Osteoblast (primary cell): ENCODE measurements around the gene ZNF429. TPM values are rescaled to one million over a fixed set of nuclear protein-coding genes. Genes with fewer than 3 reads are reported as not detected.
"Not testable (repeated sequence)": the region's sequence is repeated elsewhere in the genome, so short reads cannot be mapped to it uniquely, and the experiment has no call there.

ENCODE experiments used
- DNase-seq: peaks from one replicate; pipeline ENCODE4 v3.0.0; 2011; ENCODE audit warnings: low spot score, mixed read lengths; ENCODE audit not compliant: insufficient read length; ENCODE audit errors: missing footprints
- H2AFZ ChIP-seq: 2 replicates; pipeline ENCODE4 v1.6.0; 2011; ENCODE audit warnings: mild to moderate bottlenecking, low read length
- H3K27ac ChIP-seq: 2 replicates; pipeline ENCODE4 v1.5.1; 2011; ENCODE audit warnings: mild to moderate bottlenecking, low read depth, low read length, moderate library complexity
- H3K27me3 ChIP-seq: 2 replicates; pipeline ENCODE4 v1.6.0; 2012; ENCODE audit warnings: mild to moderate bottlenecking, control low read depth, inconsistent platforms, low read length, moderate library complexity; ENCODE audit not compliant: insufficient read depth
- H3K36me3 ChIP-seq: 2 replicates; pipeline ENCODE4 v1.5.1; 2011; ENCODE audit warnings: mild to moderate bottlenecking, low read length, control low read depth, moderate library complexity; ENCODE audit not compliant: insufficient read depth
- H3K4me1 ChIP-seq: 2 replicates; pipeline ENCODE4 v1.5.1; 2011; ENCODE audit warnings: mild to moderate bottlenecking, low read length, control low read depth, moderate library complexity; ENCODE audit not compliant: insufficient read depth
- H3K4me2 ChIP-seq: 2 replicates; pipeline ENCODE4 v1.6.0; 2011; ENCODE audit warnings: mild to moderate bottlenecking, low read length; ENCODE audit not compliant: insufficient read depth
- H3K4me3 ChIP-seq: fragments of 200-600 bp; sonication (generic); 3 replicates; pipeline ENCODE4 v1.5.1; 2012; ENCODE audit warnings: mild to moderate bottlenecking, low read length, inconsistent platforms; ENCODE audit not compliant: insufficient read depth
- H3K79me2 ChIP-seq: 2 replicates; pipeline ENCODE4 v1.6.0; 2012; ENCODE audit warnings: mild to moderate bottlenecking, low read length, control low read depth, inconsistent platforms; ENCODE audit not compliant: insufficient read depth
- H3K9me3 ChIP-seq: 2 replicates; pipeline ENCODE4 v1.5.1; 2011; ENCODE audit warnings: low read depth, low read length, control low read depth
- H4K20me1 ChIP-seq: 2 replicates; pipeline ENCODE4 v1.6.0; 2012; ENCODE audit warnings: mild to moderate bottlenecking, low read length, control low read depth; ENCODE audit not compliant: insufficient read depth
- total RNA-seq: library from RNA; depleted of rRNA; stranded (reverse); fragments of >200 nt; gene quantifications from 2 replicates; pipeline ENCODE4 v1.2.3, GENCODE V29; 2012
- TF ChIP-seq, protein P1 (sequence below): IDR thresholded peaks from 2 replicates; pipeline ENCODE4 v1.5.1; 2011; ENCODE audit warnings: mild to moderate bottlenecking, low read depth, low read length, moderate library complexity; ENCODE audit errors: extremely low read depth

The ZNF429 gene
- total RNA-seq, 1 donor = 9.4 TPM

DNA sequence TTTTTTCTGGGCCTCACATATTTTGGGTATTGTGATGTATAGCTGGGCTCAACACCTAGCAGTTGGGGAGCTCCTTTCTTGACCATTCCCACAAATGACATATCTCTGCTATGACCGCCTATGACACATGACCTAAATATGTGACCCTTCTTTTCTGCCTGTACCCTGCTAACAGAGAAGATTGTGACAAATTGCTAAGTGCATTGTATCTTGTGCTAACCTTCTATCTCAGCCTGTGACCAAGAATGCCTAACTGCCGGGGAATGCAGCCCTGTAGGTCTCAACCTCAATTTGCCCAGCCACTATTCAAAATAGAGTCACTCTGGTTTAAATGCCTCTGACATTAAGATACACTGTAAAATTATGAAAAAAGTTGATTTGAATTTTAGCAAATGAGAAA is 6.8 kb upstream of the ZNF429 start:
- Histone ChIP-seq H3K4me3 (no peak overlapping the region), H3K27ac (no peak overlapping the region), H4K20me1 (no peaks in the 10 kb centered on the region), H3K36me3 (no peaks in the 10 kb centered on the region), H3K4me2 (no peak overlapping the region), H3K27me3 (no peaks in the 10 kb centered on the region), H3K4me1 (no peaks in the 10 kb centered on the region), H3K79me2 (no peaks in the 10 kb centered on the region), H3K9me3 (no peaks in the 10 kb centered on the region), H2AFZ (no peak overlapping the region)
- no peak for DNase-seq
- TF ChIP-seq, protein P1, sequence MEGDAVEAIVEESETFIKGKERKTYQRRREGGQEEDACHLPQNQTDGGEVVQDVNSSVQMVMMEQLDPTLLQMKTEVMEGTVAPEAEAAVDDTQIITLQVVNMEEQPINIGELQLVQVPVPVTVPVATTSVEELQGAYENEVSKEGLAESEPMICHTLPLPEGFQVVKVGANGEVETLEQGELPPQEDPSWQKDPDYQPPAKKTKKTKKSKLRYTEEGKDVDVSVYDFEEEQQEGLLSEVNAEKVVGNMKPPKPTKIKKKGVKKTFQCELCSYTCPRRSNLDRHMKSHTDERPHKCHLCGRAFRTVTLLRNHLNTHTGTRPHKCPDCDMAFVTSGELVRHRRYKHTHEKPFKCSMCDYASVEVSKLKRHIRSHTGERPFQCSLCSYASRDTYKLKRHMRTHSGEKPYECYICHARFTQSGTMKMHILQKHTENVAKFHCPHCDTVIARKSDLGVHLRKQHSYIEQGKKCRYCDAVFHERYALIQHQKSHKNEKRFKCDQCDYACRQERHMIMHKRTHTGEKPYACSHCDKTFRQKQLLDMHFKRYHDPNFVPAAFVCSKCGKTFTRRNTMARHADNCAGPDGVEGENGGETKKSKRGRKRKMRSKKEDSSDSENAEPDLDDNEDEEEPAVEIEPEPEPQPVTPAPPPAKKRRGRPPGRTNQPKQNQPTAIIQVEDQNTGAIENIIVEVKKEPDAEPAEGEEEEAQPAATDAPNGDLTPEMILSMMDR = no peak

DNA sequence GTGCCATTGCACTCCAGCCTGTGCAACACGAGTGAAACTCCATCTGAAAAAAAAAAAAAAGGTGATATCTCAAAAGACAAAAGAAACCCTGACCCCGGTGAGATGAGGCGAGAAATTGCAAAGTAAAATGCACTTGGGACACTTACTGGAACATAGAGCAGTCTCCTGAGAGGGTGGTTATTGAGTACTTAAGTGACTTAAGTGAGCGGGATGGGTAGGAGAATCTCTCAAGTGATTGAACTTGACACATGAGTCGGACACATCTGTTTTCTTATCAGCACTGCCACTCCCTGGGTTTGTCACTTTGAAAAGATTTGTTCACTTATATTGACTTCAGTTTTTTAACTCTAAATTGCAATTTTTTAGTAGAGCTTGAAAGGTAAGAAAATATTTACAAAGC is 2.8 kb downstream of the ZNF429 start:
- TF ChIP-seq, protein P1 = no peak
- no peak overlapping the region for H2AFZ ChIP-seq

GRCh38 chr19:21511058-21511457 is 5.7 kb downstream of the ZNF429 start:
- not testable (repeated sequence) for DNase-seq, H2AFZ ChIP-seq, H3K4me3 ChIP-seq, H3K9me3 ChIP-seq, H3K36me3 ChIP-seq, H3K27me3 ChIP-seq, H4K20me1 ChIP-seq, H3K27ac ChIP-seq, H3K4me1 ChIP-seq, H3K4me2 ChIP-seq
- peaks cover 12% of the 10 kb centered on the region for H3K79me2 ChIP-seq

More for the DNA sequence above, 2.8 kb downstream of the ZNF429 start:
- H3K9me3 ChIP-seq = no peaks in the 10 kb centered on the region
- H3K27ac ChIP-seq = no peak overlapping the region
- H4K20me1 ChIP-seq = no peaks in the 10 kb centered on the region
- H3K79me2 ChIP-seq = peaks cover 12% of the 10 kb centered on the region
- H3K27me3 ChIP-seq = no peaks in the 10 kb centered on the region
- peaks cover 8% of the 10 kb centered on the region for H3K36me3 ChIP-seq
- no peaks in the 10 kb centered on the region for H3K4me1 ChIP-seq
- no peak overlapping the region for H3K4me3 ChIP-seq
- DNase-seq = no peak
- no peak overlapping the region for H3K4me2 ChIP-seq

DNA sequence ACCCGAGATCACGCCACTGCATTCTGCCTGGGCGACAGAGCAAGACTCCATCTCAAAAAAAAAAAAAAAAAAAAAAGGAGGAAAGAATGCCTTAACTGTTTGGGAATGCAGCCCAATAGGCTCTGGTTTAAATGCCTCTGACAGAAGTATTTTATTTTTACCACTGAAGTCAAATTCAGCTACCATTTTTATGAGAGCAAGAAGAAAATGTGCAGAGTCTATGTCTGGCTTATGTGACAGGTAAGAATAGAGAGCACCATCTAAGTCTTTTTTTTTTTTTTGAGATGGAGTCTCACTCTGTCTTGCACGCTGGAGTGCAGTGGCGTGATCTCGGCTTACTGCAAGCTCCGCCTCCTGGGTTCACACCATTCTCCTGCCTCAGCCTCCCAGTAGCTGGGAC is 7.2 kb downstream of the ZNF429 start:
- H3K27me3 ChIP-seq = not testable (repeated sequence)

DNA sequence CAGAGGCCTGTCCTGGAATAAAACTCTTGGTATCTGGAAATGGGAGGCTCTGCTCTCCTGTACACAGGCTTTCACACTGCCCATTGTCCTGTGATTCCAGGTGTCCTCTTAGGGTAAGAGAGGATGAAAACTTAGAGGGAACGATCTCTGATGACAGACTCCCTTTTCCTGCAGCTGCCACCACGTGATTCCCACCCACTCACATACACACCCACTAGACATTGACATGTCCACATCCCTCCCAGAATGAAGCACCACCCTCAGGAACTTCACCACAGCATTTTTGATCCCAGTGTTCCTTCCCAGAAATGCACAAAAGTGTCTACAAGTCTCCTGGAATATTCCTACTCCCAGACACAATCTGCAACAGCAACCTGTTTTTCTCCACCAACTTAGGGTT is 8.2 kb downstream of the ZNF429 start:
- TF ChIP-seq, protein P1 = no peak
- Histone ChIP-seq H3K4me2 (no peak overlapping the region), H3K4me1 (no peaks in the 10 kb centered on the region), H3K36me3 (peaks cover 4% of the 10 kb centered on the region), H3K9me3 (no peaks in the 10 kb centered on the region), H3K4me3 (no peak overlapping the region), H3K27ac (no peak overlapping the region), H3K27me3 (no peaks in the 10 kb centered on the region), H4K20me1 (no peaks in the 10 kb centered on the region), H2AFZ (no peak overlapping the region), H3K79me2 (peaks cover 3% of the 10 kb centered on the region)
- DNase-seq = no peak

More for the DNA sequence above, 7.2 kb downstream of the ZNF429 start:
- H2AFZ ChIP-seq, H3K4me3 ChIP-seq, H3K4me2 ChIP-seq, H3K9me3 ChIP-seq, H3K79me2 ChIP-seq, H3K27ac ChIP-seq, H3K4me1 ChIP-seq, H4K20me1 ChIP-seq, DNase-seq, H3K36me3 ChIP-seq: not testable (repeated sequence)
